Measurements from ENCODE around the gene KLHL22.
"Not testable (repeated sequence)": the region's sequence is repeated elsewhere in the genome, so short reads cannot be mapped to it uniquely, and the experiment has no call there.

KLHL22 gene

GRCh38 chr22:20415241-20415640 lies 80.4 kb downstream of the KLHL22 start:
- not testable (repeated sequence) for DNase-seq

DNA sequence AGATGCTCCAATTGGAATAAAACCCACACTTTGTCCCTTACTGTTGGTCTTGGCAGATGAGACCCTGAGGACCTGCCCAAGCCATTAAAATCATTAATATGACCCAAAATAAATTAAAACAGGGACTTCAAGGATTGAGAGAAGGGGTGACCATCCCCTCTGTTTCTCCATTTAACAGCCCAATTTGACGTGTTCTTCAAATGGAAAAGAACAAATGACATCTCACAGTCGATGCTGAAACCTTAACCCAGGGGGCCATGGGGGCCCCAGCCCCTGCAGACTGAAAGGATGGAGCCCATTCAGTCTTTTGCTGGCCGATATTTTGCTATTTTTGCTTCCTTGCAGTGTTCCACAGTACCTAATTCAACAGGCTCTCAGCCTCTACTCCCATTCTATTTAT lies 81.1 kb downstream of the KLHL22 start:
- no peak for DNase-seq

DNA sequence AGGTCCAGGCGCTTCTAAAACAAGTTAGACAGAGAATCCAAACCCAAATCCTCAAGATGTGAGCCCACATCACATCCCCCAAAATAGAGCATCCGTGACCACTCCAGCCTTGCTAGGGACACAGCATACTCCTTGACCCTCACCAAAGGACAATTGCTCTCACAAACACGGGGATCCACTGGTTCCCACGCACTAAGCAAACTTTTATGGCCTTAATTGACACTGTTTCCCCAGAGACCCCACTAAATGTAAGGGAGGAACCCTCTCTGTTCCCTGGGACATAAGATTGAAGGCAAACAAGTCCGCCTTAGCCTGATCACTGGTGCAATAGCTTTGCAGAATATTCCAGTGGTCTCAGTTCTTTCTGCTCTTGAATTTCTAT lies 81.5 kb downstream of the KLHL22 start:
- no peak for DNase-seq

- no peak for DNase-seq
Observed at GRCh38 chr22:20413217-20414058, 82.2 kb downstream of the KLHL22 start.

DNA sequence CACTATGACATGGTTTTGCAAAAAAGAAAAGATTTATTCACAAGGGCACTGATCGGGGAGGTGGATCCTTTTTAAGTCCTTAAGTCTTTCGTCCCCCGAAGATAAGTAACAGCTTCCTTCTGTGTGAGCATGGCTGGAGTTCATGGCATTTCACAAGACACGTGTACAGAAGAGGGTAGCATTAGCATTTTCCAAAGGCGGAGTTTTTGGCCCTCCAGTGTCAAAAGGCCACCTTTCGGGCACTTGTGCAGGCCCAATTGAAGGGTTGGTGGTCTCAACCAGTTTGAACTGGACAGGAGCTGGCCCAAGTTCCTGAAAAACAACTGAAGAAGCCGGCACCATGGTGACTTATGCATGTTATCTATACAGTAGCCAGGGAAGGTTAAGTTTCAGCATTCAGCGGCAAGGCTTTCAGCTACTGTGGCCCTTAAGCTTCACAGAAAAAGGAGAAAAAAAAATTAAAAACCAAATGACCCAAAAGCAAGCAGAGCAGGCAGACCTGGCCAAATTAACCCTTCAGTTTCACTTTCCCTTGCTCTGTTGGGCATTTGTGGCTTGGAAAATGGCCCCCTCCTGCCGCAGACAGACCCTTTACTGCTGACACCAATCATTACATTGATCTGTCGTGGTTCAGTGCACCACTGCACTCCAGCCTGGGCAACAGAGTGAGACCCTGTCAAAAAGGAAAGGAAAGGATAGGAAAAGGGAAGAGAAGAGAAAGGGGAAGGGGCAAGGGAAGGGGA lies 83.0 kb downstream of the KLHL22 start:
- no peak for DNase-seq

GRCh38 chr22:20409385-20409784 lies 86.2 kb downstream of the KLHL22 start:
- DNase-seq = not testable (repeated sequence)

DNA sequence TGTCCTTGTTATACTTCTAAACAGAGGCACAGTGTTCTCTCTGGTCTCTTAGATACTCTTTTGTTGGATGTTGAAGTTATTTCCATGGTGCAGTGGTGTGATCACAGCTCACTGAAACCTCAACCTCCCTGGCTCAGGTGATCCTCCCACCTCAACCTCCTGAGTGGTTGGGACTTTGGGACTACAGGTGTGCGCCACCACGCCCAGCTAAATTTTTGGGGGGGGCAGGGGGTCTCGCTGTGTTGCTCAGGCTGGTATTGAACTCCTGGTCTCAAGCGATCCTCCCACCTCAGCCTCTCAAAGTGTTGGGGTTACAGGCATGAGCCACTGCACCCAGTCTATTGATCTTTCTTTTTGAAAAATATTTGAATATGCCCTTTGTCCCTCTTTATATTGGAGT lies 86.7 kb downstream of the KLHL22 start:
- no peak for DNase-seq

DNA sequence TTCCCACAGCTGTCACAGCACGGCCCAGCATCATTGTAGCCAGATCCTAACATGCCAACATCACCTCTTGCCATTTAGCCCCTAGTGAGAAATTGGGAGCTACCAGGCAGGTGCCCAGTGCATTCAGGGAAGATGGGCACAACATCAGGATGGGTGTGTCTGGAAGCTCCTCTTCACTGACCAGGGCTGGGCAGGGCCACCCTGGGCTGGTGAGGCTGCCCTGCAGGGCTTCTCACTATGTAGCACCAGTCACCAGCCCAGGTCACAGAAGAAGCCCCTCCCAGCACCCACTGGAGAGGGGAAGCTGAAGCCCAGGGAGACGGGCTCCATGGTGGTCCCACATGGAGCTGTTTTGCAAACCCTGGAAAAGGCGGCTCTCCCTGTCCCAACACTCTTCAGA lies 87.8 kb downstream of the KLHL22 start:
- no peak for DNase-seq

DNA sequence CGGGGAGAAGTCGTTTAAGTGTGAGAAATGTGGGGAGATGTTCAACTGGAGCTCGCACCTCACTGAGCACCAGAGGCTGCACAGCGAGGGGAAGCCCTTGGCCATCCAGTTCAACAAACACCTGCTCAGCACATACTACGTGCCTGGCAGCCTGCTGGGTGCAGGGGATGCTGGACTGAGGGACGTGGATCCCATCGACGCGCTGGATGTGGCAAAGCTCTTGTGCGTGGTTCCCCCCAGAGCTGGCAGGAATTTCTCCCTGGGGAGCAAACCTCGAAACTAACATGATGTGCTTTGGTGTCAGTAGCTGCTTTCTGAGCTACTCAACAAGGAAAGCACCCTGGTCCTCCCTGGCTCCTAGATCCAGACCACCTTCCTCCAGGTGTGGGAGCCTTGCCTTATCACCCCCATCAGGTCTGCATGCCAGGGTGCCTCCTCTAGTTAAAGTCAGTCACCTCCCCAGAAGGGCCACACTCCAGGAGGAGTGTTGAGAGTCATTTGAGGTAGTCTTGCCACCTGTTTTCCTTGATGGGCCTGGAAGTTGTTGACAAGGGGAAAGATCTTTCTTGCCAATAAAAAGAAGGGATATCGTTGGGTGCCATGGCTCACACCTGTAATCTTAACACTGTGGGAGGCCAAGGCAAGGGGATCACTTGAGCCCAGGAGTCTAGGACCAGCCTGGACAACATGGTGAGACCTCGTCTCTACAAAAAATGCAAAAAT lies 88.7 kb downstream of the KLHL22 start:
- DNase-seq = no peak

GRCh38 chr22:20405931-20406685 lies 89.5 kb downstream of the KLHL22 start:
- no peak for DNase-seq

DNA sequence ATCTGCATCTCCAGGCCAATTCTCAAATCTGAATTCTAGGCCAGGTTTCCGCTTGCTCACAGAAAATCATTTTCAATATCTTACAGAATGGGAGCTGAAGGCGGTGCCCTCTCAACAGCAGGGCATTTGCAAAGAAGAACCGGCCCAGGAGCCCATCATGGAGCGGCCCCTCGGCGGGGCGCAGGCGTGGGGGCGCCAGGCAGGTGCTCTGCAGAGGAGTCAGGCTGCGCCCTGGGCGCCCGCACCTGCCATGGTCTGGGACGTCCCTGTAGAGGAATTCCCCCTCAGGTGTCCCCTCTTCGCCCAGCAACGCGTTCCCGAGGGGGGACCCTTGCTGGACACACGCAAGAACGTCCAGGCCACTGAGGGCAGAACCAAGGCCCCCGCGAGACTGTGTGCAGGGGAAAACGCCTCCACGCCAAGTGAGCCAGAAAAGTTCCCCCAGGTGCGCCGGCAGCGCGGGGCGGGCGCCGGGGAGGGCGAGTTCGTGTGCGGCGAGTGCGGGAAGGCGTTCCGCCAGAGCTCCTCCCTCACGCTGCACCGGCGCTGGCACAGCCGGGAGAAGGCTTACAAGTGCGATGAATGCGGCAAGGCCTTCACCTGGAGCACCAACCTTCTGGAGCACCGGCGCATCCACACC lies 90.2 kb downstream of the KLHL22 start:
- no peak for DNase-seq

DNA sequence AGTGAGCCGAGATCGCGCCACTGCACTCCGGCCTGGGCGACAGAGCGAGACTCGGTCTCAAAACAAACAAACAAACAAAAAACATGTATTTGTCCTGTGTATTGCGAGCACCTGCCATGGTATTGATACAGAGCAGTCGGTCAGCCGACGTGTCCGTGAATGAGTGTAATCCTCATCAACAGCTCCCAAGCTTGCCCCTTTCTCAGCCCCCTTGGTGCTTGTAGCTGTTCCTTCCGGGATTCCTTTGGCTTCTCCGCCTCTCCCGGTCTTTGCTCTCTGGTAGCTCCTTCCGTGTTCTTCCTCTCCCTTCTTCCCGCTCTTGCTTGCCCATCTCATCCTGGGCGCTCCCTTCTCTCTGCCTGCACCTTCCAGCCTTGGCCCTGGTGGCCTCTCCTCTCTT lies 90.7 kb downstream of the KLHL22 start:
- DNase-seq = no peak

GRCh38 chr22:20403779-20404140 lies 91.8 kb downstream of the KLHL22 start:
- DNase-seq = no peak

- no peak for DNase-seq
Observed at GRCh38 chr22:20402960-20403778, 92.4 kb downstream of the KLHL22 start.

DNA sequence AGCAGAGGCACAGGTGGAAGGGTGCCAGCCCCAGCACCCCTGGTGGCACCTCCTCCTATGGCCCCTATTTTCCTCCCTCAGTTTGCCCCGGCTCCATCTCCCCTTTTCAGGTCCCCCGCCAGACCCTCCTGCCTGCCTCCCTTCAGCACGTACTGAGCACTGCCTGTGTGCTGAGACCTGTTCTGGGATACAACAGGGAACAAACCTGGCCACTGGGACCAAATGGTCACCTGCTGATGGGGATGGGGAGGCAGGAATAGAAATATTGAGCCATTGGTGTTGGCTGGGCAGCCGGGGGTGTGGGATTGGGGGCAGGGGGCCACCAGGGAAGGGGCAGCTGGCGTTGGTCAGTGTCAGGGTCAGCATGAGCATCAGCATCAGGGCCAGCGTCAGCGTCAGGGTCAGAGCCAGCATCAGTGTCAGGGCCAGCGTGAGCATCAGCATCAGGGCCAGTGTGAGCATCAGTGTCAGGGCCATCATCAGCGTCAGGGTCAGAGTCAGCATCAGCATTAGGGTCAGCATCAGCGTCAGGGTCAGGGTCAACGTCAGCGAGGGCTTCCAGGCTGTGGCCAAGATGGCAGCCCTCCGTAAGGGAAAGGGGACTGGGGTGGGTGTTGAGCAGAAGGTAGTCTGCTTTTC lies 94.1 kb downstream of the KLHL22 start:
- DNase-seq = no peak

GRCh38 chr22:20400606-20401375 lies 94.8 kb downstream of the KLHL22 start:
- DNase-seq = no peak

DNA sequence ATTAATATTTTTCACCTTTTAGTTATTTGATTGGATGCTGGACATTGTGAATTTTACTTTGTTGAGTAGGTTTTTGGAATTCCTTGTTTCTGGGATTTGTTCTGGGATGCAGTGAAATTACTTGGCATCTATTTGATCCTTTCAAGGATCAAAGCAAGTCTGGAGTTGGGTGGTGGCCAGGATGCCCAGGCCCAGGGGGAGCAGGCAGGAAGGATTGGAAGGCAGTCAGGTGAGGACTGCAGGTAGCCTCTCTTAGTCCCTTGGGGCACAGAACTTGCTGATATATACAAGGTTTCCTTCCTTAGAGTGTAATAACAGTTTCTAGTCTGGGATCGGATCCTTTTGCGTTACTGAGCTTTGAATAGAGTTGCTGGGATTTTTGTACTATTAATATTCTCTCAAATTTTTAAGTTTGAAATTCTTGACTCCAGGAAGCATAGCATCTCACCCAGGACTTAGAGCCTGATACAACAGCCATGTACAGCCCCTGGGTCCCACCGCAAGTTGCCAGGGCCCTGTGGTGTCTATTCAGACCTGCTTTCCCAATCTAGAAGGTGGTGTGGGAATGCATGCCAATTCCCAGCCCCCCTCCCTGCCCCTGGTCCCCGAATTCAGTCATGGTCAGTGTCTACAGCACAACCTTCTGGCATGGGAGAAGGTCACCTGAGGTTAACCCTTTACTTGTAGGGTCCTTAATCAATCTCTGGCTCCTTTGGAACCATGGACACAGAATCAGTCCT lies 95.6 kb downstream of the KLHL22 start:
- DNase-seq = no peak

DNA sequence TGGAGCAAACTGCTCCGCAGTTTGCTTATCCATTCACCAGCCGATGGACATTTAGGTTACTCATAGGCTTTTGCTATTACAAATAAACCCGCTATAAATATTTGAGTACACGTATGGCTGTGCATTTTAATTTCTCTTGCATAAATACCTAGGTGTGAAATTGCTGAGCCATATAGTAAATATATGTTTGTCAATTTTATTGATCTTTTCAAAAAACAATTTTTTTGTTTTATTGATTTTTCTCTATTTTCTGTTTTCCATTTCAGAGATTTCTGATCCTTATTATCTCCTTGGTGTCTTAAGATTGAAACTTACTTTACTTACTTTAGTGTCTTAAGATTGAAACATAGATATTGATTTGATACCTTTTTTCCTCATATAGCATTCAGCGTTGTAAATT lies 97.2 kb downstream of the KLHL22 start:
- DNase-seq = no peak

DNA sequence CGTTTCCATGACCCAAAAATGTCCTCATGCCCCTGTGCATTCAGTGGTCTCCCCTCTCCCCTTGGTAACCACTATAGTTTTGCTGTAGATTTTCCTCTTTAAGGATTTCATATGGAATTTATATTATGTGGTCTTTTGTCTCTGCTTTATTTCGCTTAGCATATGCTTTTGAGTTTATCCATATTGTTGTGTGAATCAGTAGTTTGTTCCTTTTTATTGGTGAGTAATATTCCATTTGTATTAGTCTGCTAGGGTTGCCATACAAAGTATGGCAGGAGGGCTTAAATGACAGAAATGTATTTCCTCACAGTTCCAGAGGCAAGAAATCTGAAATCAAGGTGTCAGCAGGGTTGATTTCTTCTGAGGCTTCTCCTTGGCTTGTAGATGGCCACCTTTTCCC lies 98.1 kb downstream of the KLHL22 start:
- no peak for DNase-seq

DNA sequence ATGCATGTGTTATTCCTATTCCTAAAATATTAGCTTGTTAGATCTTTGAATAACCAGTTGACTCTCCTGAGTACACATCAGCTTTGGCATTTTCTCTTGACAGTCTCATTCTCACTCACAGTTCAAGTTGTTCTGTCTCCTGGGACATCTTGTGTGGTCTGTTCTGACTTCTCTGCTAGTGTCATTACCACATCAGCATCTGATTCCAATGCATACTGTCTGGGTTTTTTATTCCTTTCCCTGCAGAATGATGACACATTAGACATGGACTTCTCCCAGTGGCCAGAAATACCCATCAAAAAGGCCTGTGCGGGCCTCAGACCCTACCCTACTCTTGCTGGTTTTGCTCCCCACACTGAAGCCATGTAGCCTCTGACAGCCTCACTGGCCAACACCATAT lies 99.0 kb downstream of the KLHL22 start:
- no peak for DNase-seq

All from NCI-H1105 (cell line).